ENCODE results near the gene SPTBN2.

SPTBN2 gene

GRCh38 chr11:66701432-66702240 is 27.4 kb downstream of the SPTBN2 start:
- no peak for DNase-seq

- no peak for DNase-seq
Observed at GRCh38 chr11:66700742-66701141, 28.3 kb downstream of the SPTBN2 start.

GRCh38 chr11:66700337-66700736 is 28.7 kb downstream of the SPTBN2 start:
- DNase-seq, result no peak

GRCh38 chr11:66698491-66698890 is 30.5 kb downstream of the SPTBN2 start:
- no peak for DNase-seq

- no peak for DNase-seq
Observed at GRCh38 chr11:66697988-66698387, 31.0 kb downstream of the SPTBN2 start.

GRCh38 chr11:66696146-66696545 is 32.9 kb downstream of the SPTBN2 start:
- DNase-seq, result no peak

GRCh38 chr11:66694732-66695207 is 34.2 kb downstream of the SPTBN2 start:
- DNase-seq, result peak; percentile 84

- no peak for DNase-seq
Observed at GRCh38 chr11:66694056-66694410, 35.0 kb downstream of the SPTBN2 start.

- DNase-seq, result no peak
Observed at GRCh38 chr11:66693356-66694055, 35.5 kb downstream of the SPTBN2 start.

- DNase-seq, result no peak
Observed at GRCh38 chr11:66692871-66693331, 36.1 kb downstream of the SPTBN2 start.

GRCh38 chr11:66692446-66692845 is 36.6 kb downstream of the SPTBN2 start:
- DNase-seq, result no peak

- no peak for DNase-seq
Observed at GRCh38 chr11:66691311-66691980, 37.6 kb downstream of the SPTBN2 start.

- DNase-seq, result no peak
Observed at GRCh38 chr11:66689661-66690590, 39.1 kb downstream of the SPTBN2 start.

GRCh38 chr11:66688561-66689534 is 40.2 kb downstream of the SPTBN2 start:
- DNase-seq, result no peak

GRCh38 chr11:66687831-66688281 is 41.2 kb downstream of the SPTBN2 start:
- DNase-seq, result no peak

GRCh38 chr11:66686801-66687750 is 41.9 kb downstream of the SPTBN2 start:
- no peak for DNase-seq

GRCh38 chr11:66686100-66686785 is 42.8 kb downstream of the SPTBN2 start:
- no peak for DNase-seq

- no peak for DNase-seq
Observed at GRCh38 chr11:66685276-66686099, 43.5 kb downstream of the SPTBN2 start.
